ENCODE measurements around the gene FRMD4A.

DNA sequence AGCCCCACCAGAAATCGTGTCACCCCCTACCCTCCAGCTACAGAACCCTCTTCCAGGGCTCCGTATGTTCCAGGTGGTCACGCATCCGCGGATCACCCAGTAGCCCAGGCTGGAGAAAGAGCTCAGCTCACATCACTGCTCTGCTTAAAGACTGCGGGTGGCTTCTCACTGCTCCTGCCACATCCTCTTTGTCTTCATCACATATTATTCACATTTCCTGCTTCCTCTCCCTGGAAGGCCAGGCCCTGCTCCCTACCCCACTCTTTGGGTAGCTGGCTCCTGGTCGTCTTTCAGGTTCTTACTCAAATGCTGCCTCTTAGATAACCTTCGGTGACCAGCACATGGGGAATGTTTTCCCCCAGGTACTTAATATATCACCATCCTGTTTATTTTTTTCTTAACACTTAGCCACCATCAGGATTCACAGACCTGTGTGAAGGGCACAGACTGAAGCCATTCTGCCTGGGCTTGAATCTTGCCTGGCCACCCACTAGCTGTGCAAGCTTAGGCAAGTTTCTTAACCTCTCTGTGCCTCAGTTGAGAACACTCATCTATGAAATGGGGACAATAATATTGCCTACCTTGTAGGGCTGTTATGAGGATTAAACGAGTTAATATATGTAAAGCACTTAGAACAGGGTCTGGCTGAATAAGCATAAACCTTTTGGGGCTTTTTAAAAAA is 436.2 kb downstream of the FRMD4A start:
- no peak for TF ChIP-seq CTCF (IDR thresholded peaks at IDR 0.05)
- no peak for TF ChIP-seq EZH2phosphoT487 (IDR thresholded peaks at IDR 0.05)
- no peak for TF ChIP-seq EZH2 (IDR thresholded peaks at IDR 0.05)

All from neural progenitor cell (in vitro differentiated cells).